GF-D8 (cell line): ENCODE results near the gene PRKG2.
"Not testable (repeated sequence)": the region's sequence is repeated elsewhere in the genome, so short reads cannot be mapped to it uniquely, and the experiment has no call there.

Source experiments
- DNase-seq: peaks from one replicate; lab custom pipeline; 2025; lab: John Stamatoyannopoulos, UW

Gene PRKG2

DNA sequence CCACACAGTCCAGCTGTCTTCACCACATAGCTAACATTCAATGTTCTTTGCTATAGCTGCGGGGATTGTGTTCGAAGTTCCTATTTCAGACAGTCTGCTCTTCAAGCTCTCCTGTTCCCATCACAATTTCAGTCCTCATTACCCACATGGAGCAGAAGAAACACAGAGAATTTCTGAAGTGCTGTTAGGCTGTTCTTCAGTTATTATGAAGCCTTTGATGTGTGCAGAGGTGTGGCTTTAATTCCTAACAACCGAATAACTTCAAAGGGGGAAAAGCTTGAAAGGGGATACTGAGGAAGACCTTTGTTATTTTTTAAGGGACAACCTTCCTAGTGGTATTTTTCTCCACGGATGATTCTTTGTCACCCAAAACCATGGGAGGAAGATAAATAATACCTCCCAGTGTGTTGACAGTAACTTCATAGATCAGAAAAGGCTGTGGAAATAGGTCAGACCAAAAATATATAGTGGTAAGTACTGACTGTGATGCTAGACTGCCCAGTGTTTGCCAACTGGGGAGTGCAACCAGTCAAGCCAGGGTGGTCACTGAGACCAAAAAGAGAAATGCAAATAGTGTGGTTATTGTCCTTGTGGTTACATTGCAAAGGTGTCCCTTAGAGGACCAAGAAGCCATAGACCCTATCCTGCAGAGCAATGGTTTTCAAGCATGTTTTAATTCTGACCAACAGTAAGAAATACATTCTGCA lies 52.1 kb downstream of the PRKG2 start:
- DNase-seq, result no peak

DNA sequence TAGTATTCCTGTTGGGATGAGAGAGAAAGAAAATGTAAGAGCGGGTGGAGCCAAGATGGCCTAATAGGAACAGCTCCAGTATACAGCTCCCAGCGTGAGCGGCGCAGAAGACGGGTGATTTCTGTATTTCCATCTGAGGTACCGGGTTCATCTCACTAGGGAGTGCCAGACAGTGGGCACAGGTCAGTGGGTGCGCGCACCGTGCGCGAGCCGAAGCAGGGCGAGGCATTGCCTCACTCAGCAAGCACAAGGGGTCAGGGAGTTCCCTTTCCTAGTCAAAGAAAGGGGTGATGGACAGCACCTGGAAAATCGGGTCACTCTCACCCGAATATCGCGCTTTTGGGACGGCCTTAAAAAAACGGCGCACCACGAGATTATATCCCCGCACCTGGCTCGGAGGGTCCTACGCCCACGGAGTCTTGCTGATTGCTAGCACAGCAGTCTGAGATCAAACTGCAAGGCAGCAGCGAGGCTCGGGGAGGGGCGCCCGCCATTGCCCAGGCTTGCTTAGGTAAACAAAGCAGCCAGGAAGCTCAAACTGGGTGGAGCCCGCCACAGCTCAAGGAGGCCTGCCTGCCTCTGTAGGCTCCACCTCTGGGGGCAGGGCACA lies 61.2 kb downstream of the PRKG2 start:
- DNase-seq, result not testable (repeated sequence)

DNA sequence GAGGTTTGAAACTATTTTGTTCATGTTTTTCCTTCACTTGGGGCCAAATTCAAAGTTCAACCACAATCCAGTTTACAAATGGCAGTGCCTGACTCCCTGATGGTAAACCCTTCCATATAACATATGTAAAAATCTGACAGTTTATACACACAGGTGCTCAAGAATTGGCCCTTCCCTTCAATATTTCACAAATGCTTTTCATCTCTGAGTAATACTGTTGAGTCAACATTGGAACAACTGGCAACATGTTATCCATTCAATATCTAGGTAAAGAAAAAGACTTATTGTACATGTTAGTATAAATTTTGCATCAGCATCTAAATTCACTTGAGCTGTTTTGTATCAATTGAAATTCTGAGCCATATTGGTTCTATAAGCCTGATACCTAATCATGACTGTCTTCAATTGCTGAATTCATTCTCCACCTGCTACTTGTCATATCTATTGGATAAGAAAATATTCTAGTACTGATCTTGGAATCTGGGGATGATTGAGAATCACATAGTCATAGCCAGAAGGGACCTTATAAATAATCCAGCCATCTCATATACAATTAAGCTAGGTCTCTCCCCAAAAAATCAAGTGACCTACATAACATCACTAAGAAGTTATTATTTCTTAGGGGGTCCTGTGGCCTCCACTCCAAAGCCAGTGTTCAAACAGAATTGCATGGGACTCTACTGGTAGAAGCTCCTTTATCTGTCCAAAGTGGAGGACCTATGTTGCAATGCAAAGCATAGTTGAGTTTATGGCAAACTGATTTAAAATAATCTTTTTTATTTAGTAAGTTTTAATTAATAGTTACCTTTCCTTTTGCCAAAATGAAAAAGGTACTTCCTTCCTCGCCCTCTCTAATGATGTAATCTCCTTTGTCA lies 61.9 kb downstream of the PRKG2 start:
- no peak for DNase-seq

DNA sequence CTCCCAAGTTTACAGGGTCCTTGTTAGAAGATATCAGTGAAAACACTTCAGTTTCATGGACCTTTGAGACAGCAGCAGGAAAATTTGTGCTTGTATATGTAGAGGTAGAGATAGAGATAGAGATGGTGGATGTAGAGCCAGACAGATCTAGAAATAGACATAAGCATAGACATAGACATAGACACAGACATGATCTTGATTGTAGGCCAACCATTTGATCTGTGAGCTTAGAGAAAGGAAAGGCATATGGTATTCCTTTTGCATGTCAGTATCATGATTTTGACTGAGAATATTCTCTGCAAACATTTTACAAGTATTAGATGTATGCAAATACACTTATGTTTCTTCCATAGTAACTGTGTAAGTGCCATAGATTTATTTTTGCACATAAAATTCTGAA lies 65.0 kb downstream of the PRKG2 start:
- DNase-seq, result no peak

GRCh38 chr4:81148576-81148975 lies 66.4 kb downstream of the PRKG2 start:
- DNase-seq, result no peak

GRCh38 chr4:81146466-81146865 lies 68.6 kb downstream of the PRKG2 start:
- no peak for DNase-seq

- no peak for DNase-seq
Measured at GRCh38 chr4:81143183-81143582, 71.8 kb downstream of the PRKG2 start.

GRCh38 chr4:81142744-81143143 lies 72.3 kb downstream of the PRKG2 start:
- DNase-seq, result no peak

DNA sequence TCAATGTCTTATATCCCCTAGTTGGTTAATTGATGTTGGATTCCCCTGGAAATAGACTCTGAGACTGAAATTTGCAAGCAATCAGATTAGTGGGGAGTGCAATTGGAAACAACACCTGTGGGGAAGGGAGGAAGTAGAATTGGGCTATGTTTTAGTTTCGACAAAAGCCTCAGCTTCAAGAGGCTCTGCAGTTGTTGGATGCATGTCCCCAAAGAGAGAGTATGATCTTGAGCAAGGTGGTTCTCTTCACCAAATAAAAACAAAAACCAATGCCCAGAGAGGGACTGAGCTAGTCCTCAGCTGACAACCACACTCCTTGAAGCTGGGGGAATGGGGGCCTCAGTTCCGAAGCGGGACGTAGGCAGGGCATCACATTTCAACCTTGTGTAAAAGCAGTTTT lies 77.1 kb downstream of the PRKG2 start:
- no peak for DNase-seq

DNA sequence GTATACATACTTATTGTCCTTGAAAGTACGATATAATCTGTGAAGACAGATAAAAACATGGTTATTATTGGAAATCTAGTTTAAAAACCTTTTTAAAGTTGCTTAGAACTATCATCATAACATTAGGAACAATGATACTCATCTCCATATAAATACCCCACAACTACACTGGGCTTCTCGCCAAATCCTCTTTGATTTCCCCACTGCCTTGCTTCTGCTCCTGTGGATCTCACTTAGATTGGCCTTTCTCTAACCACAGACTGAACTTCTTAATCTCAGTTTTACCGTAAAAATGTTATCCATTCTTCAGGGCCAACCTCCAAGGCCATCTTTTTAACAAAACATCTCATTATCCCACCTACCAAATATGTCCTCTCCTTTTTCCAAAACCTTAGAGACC lies 77.6 kb downstream of the PRKG2 start:
- DNase-seq, result no peak

- no peak for DNase-seq
Measured at GRCh38 chr4:81136161-81136905, 78.7 kb downstream of the PRKG2 start.

DNA sequence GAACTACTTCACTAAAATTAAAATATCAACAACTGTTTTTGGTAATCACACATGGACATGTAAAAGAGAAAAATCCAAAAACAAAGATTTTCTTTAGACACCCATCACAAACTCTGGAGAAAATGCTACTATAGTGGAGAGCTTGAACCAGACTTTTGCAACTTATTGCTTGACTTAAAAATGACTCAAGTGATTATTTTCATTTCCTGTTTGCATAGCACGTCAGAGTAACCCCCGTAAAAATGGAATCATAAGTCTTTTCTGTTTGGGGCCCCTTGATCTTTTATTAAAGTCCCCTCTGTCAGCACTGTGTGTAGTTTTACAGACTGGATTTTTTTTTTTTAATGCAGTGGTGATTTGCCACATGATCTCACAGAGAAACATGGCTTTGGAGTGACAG lies 79.5 kb downstream of the PRKG2 start:
- DNase-seq, result no peak

- no peak for DNase-seq
Measured at GRCh38 chr4:81131563-81131962, 83.5 kb downstream of the PRKG2 start.

- DNase-seq, result no peak
Measured at GRCh38 chr4:81131066-81131465, 84.0 kb downstream of the PRKG2 start.

- no peak for DNase-seq
Measured at GRCh38 chr4:81130569-81130968, 84.5 kb downstream of the PRKG2 start.

DNA sequence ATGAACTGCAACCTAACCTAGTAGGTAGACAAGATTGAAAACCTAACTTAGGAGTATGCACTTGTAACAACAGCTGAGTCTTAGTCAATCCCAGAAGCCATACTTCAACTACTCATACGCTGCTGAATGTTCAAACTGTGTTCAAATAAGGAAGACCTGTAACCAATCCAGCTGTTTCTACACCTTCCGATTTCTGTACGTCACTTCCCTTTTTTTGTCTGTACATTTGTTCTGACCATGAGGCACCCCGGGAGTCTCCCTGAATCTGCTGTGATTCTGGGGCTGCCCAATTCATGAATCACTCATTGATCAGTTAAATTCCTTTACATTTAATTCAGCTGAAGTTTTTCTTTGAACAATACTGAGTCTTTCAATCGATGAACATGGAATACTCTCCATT lies 95.0 kb downstream of the PRKG2 start:
- no peak for DNase-seq

DNA sequence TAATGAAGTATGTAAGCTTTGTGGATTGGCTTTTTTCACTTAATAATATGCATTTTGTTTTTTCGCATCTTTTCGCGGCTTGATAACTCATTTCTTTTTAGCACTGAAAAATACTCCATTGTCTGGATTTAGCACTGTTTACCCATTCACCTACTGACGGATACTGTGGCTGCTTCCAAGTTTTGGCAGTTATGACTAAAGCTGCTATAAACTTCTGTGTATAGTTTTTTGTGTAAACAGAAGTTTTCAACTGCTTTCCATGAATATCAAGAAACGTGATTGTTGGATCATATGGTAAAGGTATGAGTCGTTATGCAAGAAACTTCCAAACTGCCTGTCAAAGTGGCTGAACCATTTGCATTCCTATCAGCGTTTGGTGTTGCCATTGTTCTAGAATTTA lies 96.9 kb downstream of the PRKG2 start:
- DNase-seq, result no peak

- DNase-seq, result no peak
Measured at GRCh38 chr4:81116566-81116965, 98.5 kb downstream of the PRKG2 start.

GRCh38 chr4:81113024-81113423 lies 102.0 kb downstream of the PRKG2 start:
- DNase-seq, result no peak

DNA sequence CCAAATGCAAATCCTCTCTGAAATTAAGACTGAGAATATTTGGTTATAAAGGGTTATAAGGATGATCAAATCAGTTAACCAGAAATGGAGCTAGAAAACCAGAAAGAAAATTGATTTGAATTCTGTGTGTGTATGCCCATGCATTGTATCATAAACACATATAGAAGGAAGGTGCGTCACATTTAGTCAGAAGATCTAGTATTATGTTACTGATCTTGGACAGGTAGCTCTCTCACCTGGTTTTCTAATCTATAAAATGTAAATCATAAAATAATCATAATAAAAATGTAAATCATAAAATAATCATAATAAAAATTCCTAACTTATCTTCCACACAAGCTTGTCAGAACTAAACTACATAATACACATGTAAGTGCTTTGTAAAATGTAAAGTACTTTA lies 105.7 kb downstream of the PRKG2 start:
- DNase-seq, result no peak

DNA sequence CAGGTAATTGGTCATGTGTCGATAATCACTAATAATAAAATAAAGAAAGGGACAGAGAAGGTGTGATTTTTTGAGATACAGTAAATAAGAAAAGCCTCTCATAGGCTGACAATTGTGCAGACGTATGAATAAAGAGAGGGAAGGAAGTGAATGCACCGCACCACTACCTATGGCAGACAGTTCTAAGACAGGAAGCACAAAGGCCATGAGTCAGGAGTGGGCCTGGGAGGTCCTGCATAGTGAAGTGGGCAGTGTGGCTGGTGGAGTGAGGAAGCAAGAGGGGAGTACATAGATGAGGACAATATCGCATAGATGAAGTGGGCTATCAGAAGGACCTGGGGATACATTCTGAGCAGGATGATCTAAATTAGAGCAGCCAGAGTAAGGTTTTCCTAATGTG lies 108.9 kb downstream of the PRKG2 start:
- DNase-seq, result no peak

DNA sequence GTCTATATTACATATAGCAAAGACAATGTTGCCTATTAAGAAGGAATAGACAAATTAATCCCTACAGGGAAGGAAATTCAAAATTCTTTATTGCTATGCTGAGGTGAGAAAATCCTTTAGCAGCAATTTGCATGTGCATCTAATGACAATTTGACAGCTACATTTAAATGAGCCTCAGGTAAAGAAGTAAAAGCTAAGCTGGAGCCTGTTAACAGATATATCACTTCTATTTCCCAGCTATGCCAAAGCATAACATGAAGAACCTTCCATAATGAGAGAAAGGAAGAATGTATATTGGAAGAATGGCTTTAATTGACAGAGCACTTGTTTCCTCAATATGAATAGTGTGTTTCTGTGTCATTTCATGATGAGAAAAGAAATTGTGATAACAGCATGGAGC lies 112.9 kb downstream of the PRKG2 start:
- DNase-seq, result no peak
